Measurements from ENCODE around the gene NES.

GRCh38 chr1:156680056-156680455 is 2.8 kb upstream of the NES start:
- TF ChIP-seq ZNF384 (IDR thresholded peaks at IDR 0.05) (no peak), TARDBP (IDR thresholded peaks at IDR 0.05) (no peak), SP1 (IDR thresholded peaks at IDR 0.05) (no peak), L3MBTL2 (conservative IDR thresholded peaks at IDR 0.05) (no peak), ARNT (IDR thresholded peaks at IDR 0.05) (no peak), SUZ12 (IDR thresholded peaks at IDR 0.05) (no peak), FOXM1 (IDR thresholded peaks at IDR 0.05; ENCODE audit: borderline replicate concordance) (no peak), ELF4 (IDR thresholded peaks at IDR 0.05) (no peak), NFRKB (IDR thresholded peaks at IDR 0.05) (no peak), BHLHE40 (IDR thresholded peaks at IDR 0.05; ENCODE audit: borderline replicate concordance) (no peak)
- TF ChIP-seq, protein P1, sequence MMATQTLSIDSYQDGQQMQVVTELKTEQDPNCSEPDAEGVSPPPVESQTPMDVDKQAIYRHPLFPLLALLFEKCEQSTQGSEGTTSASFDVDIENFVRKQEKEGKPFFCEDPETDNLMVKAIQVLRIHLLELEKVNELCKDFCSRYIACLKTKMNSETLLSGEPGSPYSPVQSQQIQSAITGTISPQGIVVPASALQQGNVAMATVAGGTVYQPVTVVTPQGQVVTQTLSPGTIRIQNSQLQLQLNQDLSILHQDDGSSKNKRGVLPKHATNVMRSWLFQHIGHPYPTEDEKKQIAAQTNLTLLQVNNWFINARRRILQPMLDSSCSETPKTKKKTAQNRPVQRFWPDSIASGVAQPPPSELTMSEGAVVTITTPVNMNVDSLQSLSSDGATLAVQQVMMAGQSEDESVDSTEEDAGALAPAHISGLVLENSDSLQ (IDR thresholded peaks at IDR 0.05) = no peak

All from HEK293T (cell line).